NB4 (cell line): ENCODE results near the gene UNC13B.

Source experiments
- DNase-seq: peaks from one replicate; pipeline ENCODE4 v3.0.0; 2010; ENCODE audit warnings: low read depth
- H3K4me3 ChIP-seq: one replicate; pipeline ENCODE4 v1.5.1; 2011; ENCODE audit warnings: mild to moderate bottlenecking, low read depth, low read length, moderate library complexity
- MYC ChIP-seq: IDR thresholded peaks from 2 replicates; pipeline ENCODE4 v1.6.1; 2011; ENCODE audit warnings: low read depth, low read length
- POLR2A ChIP-seq: IDR thresholded peaks from 2 replicates; pipeline ENCODE4 v1.6.1; 2011; ENCODE audit warnings: mild to moderate bottlenecking; ENCODE audit not compliant: insufficient read length; ENCODE audit errors: extremely low read depth
- TF ChIP-seq, protein P1 (sequence below): IDR thresholded peaks from one replicate; pipeline ENCODE4 v1.5.1; 2012; ENCODE audit warnings: low read depth, low read length
- TF ChIP-seq, protein P2 (sequence below): IDR thresholded peaks from 2 replicates; pipeline ENCODE4 v1.6.1; 2011; ENCODE audit warnings: low read depth, low read length

Gene UNC13B

DNA sequence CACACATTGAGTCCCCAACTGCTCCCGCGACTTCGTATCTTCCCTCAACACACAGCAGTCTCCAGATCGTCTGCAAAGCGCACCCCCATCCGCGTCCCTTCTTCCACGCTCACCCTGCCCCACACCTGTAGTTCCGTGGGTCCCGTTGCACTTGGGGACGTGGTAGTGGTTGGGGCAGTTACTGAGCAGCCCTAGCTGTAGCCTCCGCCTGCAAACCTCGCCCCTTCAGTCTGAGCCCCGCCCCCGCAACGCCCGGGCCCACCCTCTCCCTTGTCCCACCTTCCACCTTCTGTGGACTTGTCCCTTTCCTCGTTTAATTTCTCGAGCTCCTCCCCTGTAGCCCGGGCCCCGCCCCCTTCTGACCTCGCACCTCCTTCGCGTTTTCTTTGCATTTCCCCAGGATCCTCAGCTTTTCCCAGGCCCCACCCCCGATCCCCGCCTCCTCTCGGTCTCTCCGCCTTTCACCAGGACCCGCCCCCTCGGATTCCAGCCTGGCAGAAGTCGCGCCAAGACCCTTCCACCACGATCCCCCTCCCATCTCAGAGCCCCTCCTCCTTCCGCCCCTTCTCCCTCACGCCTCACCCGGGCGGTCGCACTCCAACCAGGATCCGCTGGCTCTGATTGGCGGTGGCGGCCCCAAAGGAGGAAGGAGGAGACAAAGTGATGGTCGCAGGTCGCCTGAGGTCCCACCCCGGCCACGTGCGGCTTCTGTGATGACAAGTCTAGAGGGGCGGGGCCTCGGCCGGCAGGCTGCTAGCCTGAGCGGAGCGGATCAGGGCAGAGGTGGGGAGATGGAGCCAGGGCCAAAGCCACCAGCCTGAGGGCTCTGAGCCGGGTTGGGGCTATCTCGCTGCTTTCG is 45.9 kb upstream of the UNC13B start, which contains the start of gene ATOSB:
Gene ATOSB (minus strand): TSS at position 183 of the 859 bp plus-strand sequence. CDS start 7,588 bp downstream, outside the sequence.
- TF ChIP-seq, protein P1, sequence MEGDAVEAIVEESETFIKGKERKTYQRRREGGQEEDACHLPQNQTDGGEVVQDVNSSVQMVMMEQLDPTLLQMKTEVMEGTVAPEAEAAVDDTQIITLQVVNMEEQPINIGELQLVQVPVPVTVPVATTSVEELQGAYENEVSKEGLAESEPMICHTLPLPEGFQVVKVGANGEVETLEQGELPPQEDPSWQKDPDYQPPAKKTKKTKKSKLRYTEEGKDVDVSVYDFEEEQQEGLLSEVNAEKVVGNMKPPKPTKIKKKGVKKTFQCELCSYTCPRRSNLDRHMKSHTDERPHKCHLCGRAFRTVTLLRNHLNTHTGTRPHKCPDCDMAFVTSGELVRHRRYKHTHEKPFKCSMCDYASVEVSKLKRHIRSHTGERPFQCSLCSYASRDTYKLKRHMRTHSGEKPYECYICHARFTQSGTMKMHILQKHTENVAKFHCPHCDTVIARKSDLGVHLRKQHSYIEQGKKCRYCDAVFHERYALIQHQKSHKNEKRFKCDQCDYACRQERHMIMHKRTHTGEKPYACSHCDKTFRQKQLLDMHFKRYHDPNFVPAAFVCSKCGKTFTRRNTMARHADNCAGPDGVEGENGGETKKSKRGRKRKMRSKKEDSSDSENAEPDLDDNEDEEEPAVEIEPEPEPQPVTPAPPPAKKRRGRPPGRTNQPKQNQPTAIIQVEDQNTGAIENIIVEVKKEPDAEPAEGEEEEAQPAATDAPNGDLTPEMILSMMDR: no peak
- TF ChIP-seq, protein P2, sequence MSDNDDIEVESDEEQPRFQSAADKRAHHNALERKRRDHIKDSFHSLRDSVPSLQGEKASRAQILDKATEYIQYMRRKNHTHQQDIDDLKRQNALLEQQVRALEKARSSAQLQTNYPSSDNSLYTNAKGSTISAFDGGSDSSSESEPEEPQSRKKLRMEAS: peak; percentile 99
- TF ChIP-seq POLR2A (peak; percentile 45), MYC (peak; percentile 78; the same call in 1 of the 2 replicates)
- peak within 1 kb of the TSS; percentile 68 for H3K4me3 ChIP-seq
- peak; percentile 99 for DNase-seq

DNA sequence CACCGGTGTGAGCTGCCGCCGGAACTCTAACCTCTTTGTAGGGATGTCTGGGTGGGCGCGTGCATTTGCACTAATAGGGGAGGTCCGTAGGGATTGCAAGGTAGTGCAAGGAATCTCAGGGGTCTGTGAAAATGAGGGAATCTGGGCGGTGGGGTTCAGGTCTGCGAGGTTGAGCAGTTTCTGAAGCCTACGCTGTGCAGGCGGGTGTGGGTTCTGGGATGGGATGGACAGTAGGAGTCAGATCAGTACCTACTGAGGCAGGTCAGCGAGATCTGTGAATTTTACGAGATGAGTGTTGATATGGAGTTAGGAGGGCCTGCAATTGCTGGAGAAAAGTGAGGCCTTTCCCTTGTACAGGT is 45.3 kb upstream of the UNC13B start:
- no peak for DNase-seq
- TF ChIP-seq, protein P2: no peak
- TF ChIP-seq, protein P1: no peak
- TF ChIP-seq MYC (no peak), POLR2A (no peak)
- H3K4me3 ChIP-seq: peak overlapping the region; percentile 68

DNA sequence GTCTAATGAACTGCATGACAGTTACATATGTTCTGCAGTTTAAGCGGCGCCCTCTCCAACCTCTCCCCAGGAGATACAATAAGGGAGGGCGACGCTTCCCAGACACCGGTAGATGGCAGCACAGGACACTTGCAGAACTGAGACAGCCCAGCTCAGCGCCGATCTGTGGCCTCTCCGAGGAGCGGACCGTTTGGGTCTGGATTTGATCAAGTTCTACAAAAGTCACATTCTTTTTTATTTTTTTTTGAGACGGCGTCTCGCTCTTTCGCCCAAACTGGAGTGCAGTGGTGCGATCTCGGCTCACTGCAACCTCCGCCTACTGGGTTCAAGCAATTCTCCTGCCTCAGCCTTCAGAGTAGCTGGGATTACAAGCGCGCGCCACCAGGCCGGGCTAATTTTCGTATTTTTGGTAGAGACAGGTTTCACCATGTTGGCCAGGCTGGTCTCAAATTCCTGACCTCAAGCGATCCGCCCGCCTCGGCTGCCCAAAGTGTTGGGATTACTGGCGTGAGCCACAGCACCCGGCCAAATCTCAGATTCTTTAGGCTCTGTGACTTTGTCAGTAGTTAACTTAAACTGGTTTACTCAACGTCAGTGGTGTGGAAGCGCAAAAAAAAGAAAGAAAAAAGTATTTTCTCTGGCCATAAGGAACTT is 44.8 kb upstream of the UNC13B start:
- DNase-seq: peak; percentile 97
- peak; percentile 66 for TF ChIP-seq MYC
- TF ChIP-seq, protein P2: peak; percentile 42; the same call in 1 of the 2 replicates
- TF ChIP-seq POLR2A: no peak
- TF ChIP-seq, protein P1: peak; percentile 99
- H3K4me3 ChIP-seq: no peak overlapping the region

- H3K4me3 ChIP-seq: no peak overlapping the region
- no peak for TF ChIP-seq MYC
- TF ChIP-seq, protein P1: no peak
- no peak for TF ChIP-seq POLR2A
- TF ChIP-seq, protein P2: no peak
- DNase-seq: no peak
Observed at GRCh38 chr9:35134920-35135319, 26.9 kb upstream of the UNC13B start.

- peak; percentile 16 for DNase-seq
- H3K4me3 ChIP-seq: no peak overlapping the region
- TF ChIP-seq, protein P2: no peak
- TF ChIP-seq, protein P1: no peak
- TF ChIP-seq POLR2A (no peak), MYC (no peak)
Observed at GRCh38 chr9:35135988-35136387, 25.8 kb upstream of the UNC13B start.
